Spleen (tissue), 7 donors: ENCODE results near the gene ZKSCAN1.

Source experiments
- CTCF ChIP-seq, 11 experiments: fragments of 200-600 bp in 7 of 11; fragments of 450-650 bp in 4 of 11; sonication (generic) in 4 of 11; IDR thresholded peaks in 8 of 11; conservative IDR thresholded peaks in 3 of 11; 1 replicate in 7 of 11; 2 replicates in 4 of 11; pipeline versions ENCODE4 v1.4.0 to v1.8.0; 2016 to 2021; ENCODE audit warnings: antibody characterized with exemption in 11 of 11, inconsistent platforms in 4 of 11, mild to moderate bottlenecking in 1 of 11
- POLR2A ChIP-seq, 3 donors: fragments of 450-650 bp; IDR thresholded peaks; one replicate each; pipeline ENCODE4 v1.5.1; 2017; ENCODE audit warnings: antibody characterized with exemption in 3 of 3, mild to moderate bottlenecking in 1 of 3
- donor health status: DM: no; HTN: no; CAD: no; lungs with moderate emphysema.
- donor health status: DM: no; HTN: no; CAD: no.
- donor health status: DM: no; HTN: no; CAD: no.

- TF ChIP-seq POLR2A (IDR thresholded peaks at IDR 0.05) (no peak), CTCF (IDR thresholded peaks at IDR 0.05 in 8 of 11, conservative IDR thresholded peaks at IDR 0.05 in 3 of 11) (no peak)
Measured at GRCh38 chr7:100089458-100090196, 74.2 kb downstream of the ZKSCAN1 start.
